CD14-positive monocyte (primary cell): ENCODE results near the gene SLC22A3. TPM values are rescaled to one million over a fixed set of nuclear protein-coding genes. Genes with fewer than 3 reads are reported as not detected.

ENCODE experiments used
- DNase-seq, 3 donors: peaks; one replicate each; pipeline ENCODE4 v3.0.0-alpha.2; 2011 to 2022
- H2AFZ ChIP-seq: 2 replicates; pipeline ENCODE4 v1.6.0; 2012; ENCODE audit warnings: mild to moderate bottlenecking, low read depth, low read length, inconsistent platforms; ENCODE audit not compliant: insufficient read depth, poor library complexity, severe bottlenecking
- H3K27ac ChIP-seq, 2 donors: 1 replicate in 1 of 2; 2 replicates in 1 of 2; pipeline ENCODE4 v1.5.1; 2012 to 2013; ENCODE audit warnings: low read length in 2 of 2, control low read depth in 1 of 2, inconsistent platforms in 1 of 2, low read depth in 1 of 2, mild to moderate bottlenecking in 1 of 2
- H3K27me3 ChIP-seq, 2 donors: one replicate each; pipeline versions ENCODE4 v1.6.0 to v1.6.1; 2011 to 2013; ENCODE audit warnings: low read length in 2 of 2; ENCODE audit not compliant: control insufficient read depth in 2 of 2, insufficient read depth in 2 of 2
- H3K36me3 ChIP-seq, 2 donors: replicated peaks in 1 of 2; 1 replicate in 1 of 2; 2 replicates in 1 of 2; pipeline versions ENCODE4 v1.5.1 to v1.6.1; 2012 to 2013; ENCODE audit warnings: low read length in 2 of 2, control low read depth in 1 of 2, inconsistent platforms in 1 of 2, mild to moderate bottlenecking in 1 of 2; ENCODE audit not compliant: insufficient read depth in 2 of 2, control insufficient read depth in 1 of 2
- H3K4me1 ChIP-seq, 2 donors: 1 replicate in 1 of 2; 2 replicates in 1 of 2; pipeline versions ENCODE4 v1.5.1 to v1.6.1; 2012 to 2013; ENCODE audit warnings: low read length in 2 of 2, control low read depth in 1 of 2, inconsistent platforms in 1 of 2, mild to moderate bottlenecking in 1 of 2, moderate library complexity in 1 of 2; ENCODE audit not compliant: insufficient read depth in 2 of 2, control insufficient read depth in 1 of 2
- H3K4me2 ChIP-seq: replicated peaks from 2 replicates; pipeline ENCODE3; 2012; ENCODE audit warnings: low read length, moderate library complexity, mild to moderate bottlenecking; ENCODE audit not compliant: poor library complexity, severe bottlenecking; ENCODE audit errors: extremely low read depth
- H3K4me3 ChIP-seq, 3 experiments: fragments of 200-600 bp in 1 of 3; sonication (generic) in 1 of 3; replicated peaks in 1 of 3; 1 replicate in 2 of 3; 2 replicates in 1 of 3; pipeline ENCODE4 v1.5.1; 2011 to 2013; ENCODE audit warnings: low read length in 3 of 3, mild to moderate bottlenecking in 3 of 3, control low read depth in 2 of 3, low read depth in 2 of 3, inconsistent platforms in 1 of 3, moderate library complexity in 1 of 3
- H3K79me2 ChIP-seq: 2 replicates; pipeline ENCODE4 v1.6.0; 2012; ENCODE audit warnings: mild to moderate bottlenecking, control low read depth, inconsistent platforms, low read length, moderate library complexity; ENCODE audit not compliant: insufficient read depth
- H3K9ac ChIP-seq: 2 replicates; pipeline ENCODE4 v1.6.0; 2017; ENCODE audit warnings: low read length, mild to moderate bottlenecking; ENCODE audit not compliant: insufficient read depth, poor library complexity, severe bottlenecking
- H3K9me3 ChIP-seq, 2 donors: replicated peaks in 1 of 2; 1 replicate in 1 of 2; 2 replicates in 1 of 2; pipeline versions ENCODE4 v1.5.1 to v1.6.1; 2012 to 2013; ENCODE audit warnings: low read length in 2 of 2, control low read depth in 1 of 2; ENCODE audit not compliant: control insufficient read depth in 1 of 2, insufficient read depth in 1 of 2
- H4K20me1 ChIP-seq: 2 replicates; pipeline ENCODE4 v1.6.0; 2012; ENCODE audit warnings: mild to moderate bottlenecking, low read length, control low read depth, moderate library complexity; ENCODE audit not compliant: insufficient read depth
- H3K27ac Mint-ChIP-seq, 7 donors: one replicate each; pipeline ENCODE4 v1.8.0; 2020; ENCODE audit warnings: mild to moderate bottlenecking in 7 of 7, mixed read lengths in 7 of 7, moderate library complexity in 6 of 7, inconsistent platforms in 2 of 7
- H3K27me3 Mint-ChIP-seq, 3 donors: one replicate each; pipeline ENCODE4 v1.8.0; 2021 to 2022; ENCODE audit warnings: low read depth in 3 of 3, mild to moderate bottlenecking in 3 of 3, mixed read lengths in 3 of 3, moderate library complexity in 3 of 3, inconsistent platforms in 1 of 3
- H3K36me3 Mint-ChIP-seq, 2 donors: one replicate each; pipeline ENCODE4 v1.8.0; 2020; ENCODE audit warnings: mixed read lengths in 2 of 2, inconsistent platforms in 1 of 2, mild to moderate bottlenecking in 1 of 2
- H3K4me1 Mint-ChIP-seq: one replicate; pipeline ENCODE4 v1.8.0; 2020; ENCODE audit warnings: mild to moderate bottlenecking, mixed read lengths
- H3K4me3 Mint-ChIP-seq, 2 donors: one replicate each; pipeline ENCODE4 v1.8.0; 2020; ENCODE audit warnings: mild to moderate bottlenecking in 2 of 2, mixed read lengths in 2 of 2, moderate library complexity in 1 of 2
- H3K9me3 Mint-ChIP-seq, 7 donors: one replicate each; pipeline ENCODE4 v1.8.0; 2020 to 2022; ENCODE audit warnings: mixed read lengths in 7 of 7, mild to moderate bottlenecking in 6 of 7, moderate library complexity in 6 of 7, inconsistent platforms in 2 of 7
- CTCF ChIP-seq: fragments of 200-600 bp; IDR thresholded peaks from one replicate; pipeline ENCODE4 v1.8.0; 2022; ENCODE audit warnings: antibody characterized with exemption, mild to moderate bottlenecking
- WGBS: methylation state at CpG from one replicate; pipeline ENCODE4 v1.1.5; 2013; ENCODE audit warnings: missing lambda C conversion rate; ENCODE audit not compliant: insufficient coverage; 5-methylcytosine and 5-hydroxymethylcytosine counted together
- intact Hi-C, 2 donors: fragments of 100-400 bp; cut with micrococcal nuclease; formaldehyde crosslinking; loops; one replicate each; pipeline versions ENCODE4 v1.15.0 to v1.15.1; 2023
- polyA plus RNA-seq, 3 donors: library from polyadenylated mRNA; depleted of rRNA in 1 of 3; unstranded in 2 of 3; stranded (reverse) in 1 of 3; fragments of 300-500 nt in 2 of 3; fragments of >200 nt in 1 of 3; fragmentation: Illumina TruSeq in 2 of 3; gene quantifications; 1 replicate in 2 of 3; 2 replicates in 1 of 3; pipeline ENCODE4 v1.2.3, GENCODE V29; 2012 to 2021

Gene SLC22A3
- polyA plus RNA-seq, 3 donors: not detected

GRCh38 chr6:160477901-160478300 is 129.7 kb downstream of the SLC22A3 start:
- H2AFZ ChIP-seq: no peak overlapping the region
- intact Hi-C loops: no loop called here
- no peaks in the 10 kb centered on the region for H3K4me1 ChIP-seq
- Mint-ChIP-seq H3K9me3 (peaks cover 0 to 12% (median 7%) of the 10 kb centered on the region in 7 donors), H3K4me1 (no peaks in the 10 kb centered on the region), H3K27ac (no peak overlapping the region), H3K27me3 (peaks cover 0 to 20% (median 2%) of the 10 kb centered on the region in 3 donors), H3K4me3 (no peak overlapping the region), H3K36me3 (no peaks in the 10 kb centered on the region)
- no peak for TF ChIP-seq CTCF
- H3K4me2 ChIP-seq: no peak overlapping the region
- H3K36me3 ChIP-seq: no peaks in the 10 kb centered on the region
- H3K4me3 ChIP-seq: no peak overlapping the region
- no peak for DNase-seq
- peaks cover 4 to 6% of the 10 kb centered on the region in 2 donors for H3K27me3 ChIP-seq
- H3K9ac ChIP-seq: no peak overlapping the region
- no peak overlapping the region for H3K27ac ChIP-seq
- H3K79me2 ChIP-seq: no peaks in the 10 kb centered on the region
- H3K9me3 ChIP-seq: peaks cover 0 to 4% of the 10 kb centered on the region in 2 donors
- 86% methylated on average over 2 of the region's 8 CpGs for WGBS
- no peaks in the 10 kb centered on the region for H4K20me1 ChIP-seq

GRCh38 chr6:160487116-160487515 is 138.9 kb downstream of the SLC22A3 start:
- Mint-ChIP-seq H3K27ac (no peak overlapping the region), H3K4me1 (no peaks in the 10 kb centered on the region), H3K36me3 (no peaks in the 10 kb centered on the region), H3K9me3 (peaks cover 0 to 9% (median 6%) of the 10 kb centered on the region in 7 donors), H3K4me3 (no peak overlapping the region), H3K27me3 (peaks cover 4 to 13% (median 7%) of the 10 kb centered on the region in 3 donors)
- Histone ChIP-seq H3K36me3 (no peaks in the 10 kb centered on the region), H3K79me2 (no peaks in the 10 kb centered on the region), H3K27ac (no peak overlapping the region), H2AFZ (no peak overlapping the region), H3K9me3 (no peaks in the 10 kb centered on the region), H3K4me3 (no peak overlapping the region), H4K20me1 (no peaks in the 10 kb centered on the region), H3K27me3 (no peaks in the 10 kb centered on the region), H3K4me2 (no peak overlapping the region), H3K9ac (no peak overlapping the region), H3K4me1 (no peaks in the 10 kb centered on the region)
- intact Hi-C loops: no loop called here
- DNase-seq: no peak
- no peak for TF ChIP-seq CTCF
- 85% methylated on average over 9 of the region's 11 CpGs for WGBS
